ENCODE results near the gene PAPPA. TPM values are rescaled to one million over a fixed set of nuclear protein-coding genes. Genes with fewer than 3 reads are reported as not detected.

PAPPA gene
- total RNA-seq, 4 donors from 2014 or later = 0.70 to 4.1 (median 1.8) TPM

- Histone ChIP-seq H3K4me1 (no peaks in the 10 kb centered on the region), H3K9me3 (no peaks in the 10 kb centered on the region), H3K27ac (no peak overlapping the region), H3K36me3 (no peaks in the 10 kb centered on the region), H3K27me3 (no peaks in the 10 kb centered on the region), H3K4me3 (no peak overlapping the region)
- TF ChIP-seq CTCF (IDR thresholded peaks at IDR 0.05) = no peak
- TF ChIP-seq POLR2A (IDR thresholded peaks at IDR 0.05) = no peak
- no peak for DNase-seq
Measured at GRCh38 chr9:116362493-116362892, 208.9 kb downstream of the PAPPA start.

- no peaks in the 10 kb centered on the region for H3K36me3 ChIP-seq
- peak overlapping the region in 2 of 4 donors; percentile 32 to 38 for H3K27ac ChIP-seq
- no peaks in the 10 kb centered on the region for H3K4me1 ChIP-seq
- H3K4me3 ChIP-seq = no peak overlapping the region
- no peaks in the 10 kb centered on the region for H3K9me3 ChIP-seq
- no peak for DNase-seq
- H3K27me3 ChIP-seq = no peaks in the 10 kb centered on the region
- TF ChIP-seq POLR2A (IDR thresholded peaks at IDR 0.05) = no peak
- TF ChIP-seq CTCF (IDR thresholded peaks at IDR 0.05) = no peak
Measured at GRCh38 chr9:116365056-116365471, 211.5 kb downstream of the PAPPA start.

- H3K9me3 ChIP-seq = no peaks in the 10 kb centered on the region
- DNase-seq = no peak
- no peaks in the 10 kb centered on the region for H3K36me3 ChIP-seq
- no peak overlapping the region for H3K4me3 ChIP-seq
- TF ChIP-seq POLR2A (IDR thresholded peaks at IDR 0.05) = no peak
- no peak for TF ChIP-seq CTCF (IDR thresholded peaks at IDR 0.05)
- no peaks in the 10 kb centered on the region for H3K27me3 ChIP-seq
- no peaks in the 10 kb centered on the region for H3K4me1 ChIP-seq
- no peak overlapping the region for H3K27ac ChIP-seq
Measured at GRCh38 chr9:116366241-116366640, 212.7 kb downstream of the PAPPA start.

- H3K4me3 ChIP-seq = no peak overlapping the region
- H3K27me3 ChIP-seq = no peaks in the 10 kb centered on the region
- H3K27ac ChIP-seq = no peak overlapping the region
- DNase-seq = no peak
- H3K36me3 ChIP-seq = no peaks in the 10 kb centered on the region
- TF ChIP-seq POLR2A (IDR thresholded peaks at IDR 0.05) (no peak), CTCF (IDR thresholded peaks at IDR 0.05) (no peak)
- H3K9me3 ChIP-seq = no peaks in the 10 kb centered on the region
- no peaks in the 10 kb centered on the region for H3K4me1 ChIP-seq
Measured at GRCh38 chr9:116368680-116369079, 215.1 kb downstream of the PAPPA start.

GRCh38 chr9:116369706-116370105 lies 216.1 kb downstream of the PAPPA start:
- TF ChIP-seq POLR2A (IDR thresholded peaks at IDR 0.05) (no peak), CTCF (IDR thresholded peaks at IDR 0.05) (no peak)
- H3K27ac ChIP-seq = no peak overlapping the region
- DNase-seq = no peak

GRCh38 chr9:116370556-116370955 lies 217.0 kb downstream of the PAPPA start:
- no peaks in the 10 kb centered on the region for H3K4me1 ChIP-seq
- no peak for DNase-seq
- H3K27me3 ChIP-seq = no peaks in the 10 kb centered on the region
- TF ChIP-seq POLR2A (IDR thresholded peaks at IDR 0.05) (no peak), CTCF (IDR thresholded peaks at IDR 0.05) (no peak)
- no peaks in the 10 kb centered on the region for H3K9me3 ChIP-seq
- no peak overlapping the region for H3K27ac ChIP-seq
- H3K36me3 ChIP-seq = no peaks in the 10 kb centered on the region
- no peak overlapping the region for H3K4me3 ChIP-seq

More at GRCh38 chr9:116369706-116370105, 216.1 kb downstream of the PAPPA start:
- H3K4me3 ChIP-seq = no peak overlapping the region
- H3K36me3 ChIP-seq = no peaks in the 10 kb centered on the region
- H3K27me3 ChIP-seq = no peaks in the 10 kb centered on the region
- H3K4me1 ChIP-seq = no peaks in the 10 kb centered on the region
- H3K9me3 ChIP-seq = no peaks in the 10 kb centered on the region

All from Peyer's patch (tissue), 4 donors.